ENCODE data around the gene TBC1D5.

GRCh38 chr3:17320266-17320665 lies 422.2 kb downstream of the TBC1D5 start:
- TF ChIP-seq, protein P1, sequence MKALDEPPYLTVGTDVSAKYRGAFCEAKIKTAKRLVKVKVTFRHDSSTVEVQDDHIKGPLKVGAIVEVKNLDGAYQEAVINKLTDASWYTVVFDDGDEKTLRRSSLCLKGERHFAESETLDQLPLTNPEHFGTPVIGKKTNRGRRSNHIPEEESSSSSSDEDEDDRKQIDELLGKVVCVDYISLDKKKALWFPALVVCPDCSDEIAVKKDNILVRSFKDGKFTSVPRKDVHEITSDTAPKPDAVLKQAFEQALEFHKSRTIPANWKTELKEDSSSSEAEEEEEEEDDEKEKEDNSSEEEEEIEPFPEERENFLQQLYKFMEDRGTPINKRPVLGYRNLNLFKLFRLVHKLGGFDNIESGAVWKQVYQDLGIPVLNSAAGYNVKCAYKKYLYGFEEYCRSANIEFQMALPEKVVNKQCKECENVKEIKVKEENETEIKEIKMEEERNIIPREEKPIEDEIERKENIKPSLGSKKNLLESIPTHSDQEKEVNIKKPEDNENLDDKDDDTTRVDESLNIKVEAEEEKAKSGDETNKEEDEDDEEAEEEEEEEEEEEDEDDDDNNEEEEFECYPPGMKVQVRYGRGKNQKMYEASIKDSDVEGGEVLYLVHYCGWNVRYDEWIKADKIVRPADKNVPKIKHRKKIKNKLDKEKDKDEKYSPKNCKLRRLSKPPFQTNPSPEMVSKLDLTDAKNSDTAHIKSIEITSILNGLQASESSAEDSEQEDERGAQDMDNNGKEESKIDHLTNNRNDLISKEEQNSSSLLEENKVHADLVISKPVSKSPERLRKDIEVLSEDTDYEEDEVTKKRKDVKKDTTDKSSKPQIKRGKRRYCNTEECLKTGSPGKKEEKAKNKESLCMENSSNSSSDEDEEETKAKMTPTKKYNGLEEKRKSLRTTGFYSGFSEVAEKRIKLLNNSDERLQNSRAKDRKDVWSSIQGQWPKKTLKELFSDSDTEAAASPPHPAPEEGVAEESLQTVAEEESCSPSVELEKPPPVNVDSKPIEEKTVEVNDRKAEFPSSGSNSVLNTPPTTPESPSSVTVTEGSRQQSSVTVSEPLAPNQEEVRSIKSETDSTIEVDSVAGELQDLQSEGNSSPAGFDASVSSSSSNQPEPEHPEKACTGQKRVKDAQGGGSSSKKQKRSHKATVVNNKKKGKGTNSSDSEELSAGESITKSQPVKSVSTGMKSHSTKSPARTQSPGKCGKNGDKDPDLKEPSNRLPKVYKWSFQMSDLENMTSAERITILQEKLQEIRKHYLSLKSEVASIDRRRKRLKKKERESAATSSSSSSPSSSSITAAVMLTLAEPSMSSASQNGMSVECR (CRISPR knock-in tag; IDR thresholded peaks at IDR 0.05; ENCODE audit: borderline replicate concordance) = no peak
- TF ChIP-seq, protein P2, sequence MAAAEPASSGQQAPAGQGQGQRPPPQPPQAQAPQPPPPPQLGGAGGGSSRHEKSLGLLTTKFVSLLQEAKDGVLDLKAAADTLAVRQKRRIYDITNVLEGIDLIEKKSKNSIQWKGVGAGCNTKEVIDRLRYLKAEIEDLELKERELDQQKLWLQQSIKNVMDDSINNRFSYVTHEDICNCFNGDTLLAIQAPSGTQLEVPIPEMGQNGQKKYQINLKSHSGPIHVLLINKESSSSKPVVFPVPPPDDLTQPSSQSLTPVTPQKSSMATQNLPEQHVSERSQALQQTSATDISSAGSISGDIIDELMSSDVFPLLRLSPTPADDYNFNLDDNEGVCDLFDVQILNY (CRISPR knock-in tag; IDR thresholded peaks at IDR 0.05) = no peak

Data from WTC11 (cell line).